Pancreas (tissue), 10 donors: Measurements from ENCODE around the gene GNB2. TPM values are rescaled to one million over a fixed set of nuclear protein-coding genes. Genes with fewer than 3 reads are reported as not detected.
"Not testable (repeated sequence)": the region's sequence is repeated elsewhere in the genome, so short reads cannot be mapped to it uniquely, and the experiment has no call there.

Experiments
- ATAC-seq, 4 donors: fragments of 200-7000 bp; cut with Tn5 transposase; one replicate each; pipeline versions ENCODE4 v1.8.0 to v1.9.1; 2020; ENCODE audit warnings: mild to moderate bottlenecking in 4 of 4, moderate library complexity in 4 of 4
- DNase-seq, 6 donors: peaks; one replicate each; pipeline ENCODE4 v3.0.0-alpha.2; 2020
- FAIRE-seq: peaks from 2 replicates; lab custom pipeline; 2012; peaks lifted over from hg19 to GRCh38; lab: Jason Lieb, UNC
- H3K27ac ChIP-seq, 4 donors: fragments of 200-600 bp; sonication (generic); 1 replicate in 3 of 4; 2 replicates in 1 of 4; pipeline versions ENCODE4 v1.5.0 to v1.8.0; 2020
- H3K27me3 ChIP-seq, 4 donors: fragments of 200-600 bp; one replicate each; pipeline ENCODE4 v1.8.0; 2021
- H3K36me3 ChIP-seq, 3 donors: fragments of 200-600 bp; sonication (generic) in 1 of 3; one replicate each; pipeline versions ENCODE4 v1.5.0 to v1.8.0; 2020 to 2021
- H3K4me1 ChIP-seq, 3 donors: fragments of 200-600 bp; one replicate each; pipeline ENCODE4 v1.8.0; 2021
- H3K4me3 ChIP-seq, 4 donors: fragments of 200-600 bp; sonication (generic) in 2 of 4; one replicate each; pipeline versions ENCODE4 v1.5.0 to v1.8.0; 2020 to 2021
- H3K9me3 ChIP-seq, 4 donors: fragments of 200-600 bp; one replicate each; pipeline ENCODE4 v1.8.0; 2021
- WGBS, 2 donors: extraction: QIAGEN DNeasy Blood & Tissue Kit; methylation state at CpG; one replicate each; pipeline ENCODE4 v1.1.7; 2013; 5-methylcytosine and 5-hydroxymethylcytosine counted together
- intact Hi-C, 3 donors: fragments of 100-400 bp; cut with DNase I; formaldehyde crosslinking; loops; one replicate each; pipeline versions ENCODE4 v1.11.1 to v1.14.2; 2022
- polyA plus RNA-seq, 2 donors: library from polyadenylated mRNA; stranded (reverse); fragments of 200-250 nt; gene quantifications; one replicate each; pipeline ENCODE4 v1.2.3, GENCODE V29; 2013
- total RNA-seq, 6 donors: library from RNA; stranded (reverse); fragmentation: NEBNext Ultra II Directional in 4 of 6; extraction: Animal tissue kit (Norgen Biotek cat#: 25700) in 4 of 6; gene quantifications; one replicate each; pipeline versions ENCODE4 v1.2.1 to v1.2.4, GENCODE V29; 2021 to 2023
- TF ChIP-seq, protein P1 (sequence below), 4 donors: fragments of 200-600 bp; sonication (generic) in 3 of 4; IDR thresholded peaks; one replicate each; pipeline versions ENCODE4 v1.5.0 to v1.8.0; 2021; ENCODE audit warnings: antibody characterized with exemption in 4 of 4
- donor health status: healthy with polysubstance abuse.
- donor health status: DM: no; HTN: no; CAD: no; lungs with moderate emphysema.
- donor health status: DM: no; HTN: no; CAD: no.
- donor health status: control.
- donor health status: control.
- donor health status: Bipolar disorder and iron deficiency.
- donor health status: DM: yes; HTN: yes; CAD: no.
- donor health status: DM: no; HTN: no; CAD: no.
- donor health status: DM: no; HTN: no; CAD: no.
- donor health status: DM: yes; HTN: yes; CAD: no.

GNB2 gene
- total and polyA plus RNA-seq, 8 donors = 82.2 to 151 (median 104) TPM

DNA sequence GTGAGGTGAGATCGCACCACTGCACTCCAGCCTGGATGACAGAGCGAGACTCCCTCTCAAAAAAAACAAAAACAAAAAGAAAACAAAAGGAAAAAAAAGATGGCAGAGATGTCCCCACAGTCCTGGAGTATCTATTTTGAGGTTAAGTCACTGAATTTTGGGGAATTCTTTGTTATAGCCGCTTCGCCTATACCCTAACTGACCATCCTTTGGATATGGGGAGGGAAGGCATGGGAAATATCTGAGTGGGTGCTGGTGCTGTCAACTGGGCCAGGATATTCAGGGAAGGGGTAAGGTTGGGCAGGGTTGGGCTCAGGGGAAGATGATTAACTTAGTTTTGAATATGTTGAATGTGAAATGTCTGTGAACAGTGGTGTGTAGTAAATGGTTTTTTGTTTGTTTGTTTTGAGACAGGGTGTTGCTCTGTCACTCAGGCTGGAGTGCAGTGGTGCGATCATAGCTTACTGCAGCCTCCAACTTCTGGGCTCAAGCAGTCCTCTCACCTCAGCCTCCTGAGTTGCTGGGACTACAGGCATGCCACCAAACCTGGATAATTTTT, 8.3 kb upstream of the GNB2 start:
- TF ChIP-seq, protein P1, sequence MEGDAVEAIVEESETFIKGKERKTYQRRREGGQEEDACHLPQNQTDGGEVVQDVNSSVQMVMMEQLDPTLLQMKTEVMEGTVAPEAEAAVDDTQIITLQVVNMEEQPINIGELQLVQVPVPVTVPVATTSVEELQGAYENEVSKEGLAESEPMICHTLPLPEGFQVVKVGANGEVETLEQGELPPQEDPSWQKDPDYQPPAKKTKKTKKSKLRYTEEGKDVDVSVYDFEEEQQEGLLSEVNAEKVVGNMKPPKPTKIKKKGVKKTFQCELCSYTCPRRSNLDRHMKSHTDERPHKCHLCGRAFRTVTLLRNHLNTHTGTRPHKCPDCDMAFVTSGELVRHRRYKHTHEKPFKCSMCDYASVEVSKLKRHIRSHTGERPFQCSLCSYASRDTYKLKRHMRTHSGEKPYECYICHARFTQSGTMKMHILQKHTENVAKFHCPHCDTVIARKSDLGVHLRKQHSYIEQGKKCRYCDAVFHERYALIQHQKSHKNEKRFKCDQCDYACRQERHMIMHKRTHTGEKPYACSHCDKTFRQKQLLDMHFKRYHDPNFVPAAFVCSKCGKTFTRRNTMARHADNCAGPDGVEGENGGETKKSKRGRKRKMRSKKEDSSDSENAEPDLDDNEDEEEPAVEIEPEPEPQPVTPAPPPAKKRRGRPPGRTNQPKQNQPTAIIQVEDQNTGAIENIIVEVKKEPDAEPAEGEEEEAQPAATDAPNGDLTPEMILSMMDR (IDR thresholded peaks at IDR 0.05) = no peak
- FAIRE-seq (no peak), DNase-seq (no peak), ATAC-seq (no peak)
- H3K36me3 ChIP-seq = no peaks in the 10 kb centered on the region
- intact Hi-C loops = no loop called here
- no peaks in the 10 kb centered on the region for H3K9me3 ChIP-seq
- H3K4me3 ChIP-seq = no peak overlapping the region
- no peak overlapping the region for H3K27ac ChIP-seq
- H3K27me3 ChIP-seq = no peaks in the 10 kb centered on the region
- WGBS, 2 donors = 94 to 97% methylated on average over 5 of the region's 5 CpGs
- no peaks in the 10 kb centered on the region for H3K4me1 ChIP-seq

GRCh38 chr7:100667331-100668068, 6.0 kb upstream of the GNB2 start:
- H3K27ac ChIP-seq = no peak overlapping the region
- FAIRE-seq (no peak), ATAC-seq (no peak), DNase-seq (no peak)
- no peaks in the 10 kb centered on the region for H3K27me3 ChIP-seq
- no peaks in the 10 kb centered on the region for H3K4me1 ChIP-seq
- no peak overlapping the region for H3K4me3 ChIP-seq
- H3K9me3 ChIP-seq = no peaks in the 10 kb centered on the region
- TF ChIP-seq, protein P1 (IDR thresholded peaks at IDR 0.05) = no peak
- 76 to 84% methylated on average over 16 of the region's 16 CpGs for WGBS, 2 donors
- intact Hi-C loops = no loop called here
- H3K36me3 ChIP-seq = no peaks in the 10 kb centered on the region

- 74 to 87% methylated on average over 2 of the region's 2 CpGs for WGBS, 2 donors
- H3K27me3 ChIP-seq = no peaks in the 10 kb centered on the region
- H3K36me3 ChIP-seq = no peaks in the 10 kb centered on the region
- no peak for ATAC-seq
- intact Hi-C loops = no loop called here
- no peak for DNase-seq
- H3K4me3 ChIP-seq = no peak overlapping the region
- TF ChIP-seq, protein P1 (IDR thresholded peaks at IDR 0.05) = no peak
- no peak overlapping the region for H3K27ac ChIP-seq
- no peak for FAIRE-seq
- H3K9me3 ChIP-seq = no peaks in the 10 kb centered on the region
- H3K4me1 ChIP-seq = no peaks in the 10 kb centered on the region
Measured at GRCh38 chr7:100668069-100668449, 5.5 kb upstream of the GNB2 start.

DNA sequence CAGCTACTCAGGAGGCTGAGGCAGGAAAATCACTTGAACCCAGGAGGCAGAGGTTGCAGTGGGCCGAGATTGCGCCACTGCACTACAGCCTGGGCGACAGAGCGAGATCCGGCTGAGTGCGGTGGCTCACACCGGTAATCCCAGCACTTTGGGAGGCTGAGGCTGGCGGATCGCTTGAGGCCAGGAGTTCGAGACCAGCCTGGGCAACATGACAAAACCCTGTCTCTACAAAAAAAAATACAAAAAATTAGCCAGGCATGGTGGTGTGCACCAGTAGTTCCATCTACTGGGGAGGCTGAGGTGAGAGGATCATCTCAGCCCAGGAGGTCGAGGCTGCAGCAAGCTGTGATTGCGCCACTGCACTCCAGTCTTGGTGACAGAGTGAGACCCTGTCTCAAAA, 4.4 kb upstream of the GNB2 start:
- DNase-seq, H3K4me3 ChIP-seq, H3K27ac ChIP-seq, FAIRE-seq, H3K4me1 ChIP-seq, H3K9me3 ChIP-seq, H3K27me3 ChIP-seq, ATAC-seq, H3K36me3 ChIP-seq, intact Hi-C loops: not testable (repeated sequence)
- 92 to 95% methylated on average over 12 of the region's 12 CpGs for WGBS, 2 donors

DNA sequence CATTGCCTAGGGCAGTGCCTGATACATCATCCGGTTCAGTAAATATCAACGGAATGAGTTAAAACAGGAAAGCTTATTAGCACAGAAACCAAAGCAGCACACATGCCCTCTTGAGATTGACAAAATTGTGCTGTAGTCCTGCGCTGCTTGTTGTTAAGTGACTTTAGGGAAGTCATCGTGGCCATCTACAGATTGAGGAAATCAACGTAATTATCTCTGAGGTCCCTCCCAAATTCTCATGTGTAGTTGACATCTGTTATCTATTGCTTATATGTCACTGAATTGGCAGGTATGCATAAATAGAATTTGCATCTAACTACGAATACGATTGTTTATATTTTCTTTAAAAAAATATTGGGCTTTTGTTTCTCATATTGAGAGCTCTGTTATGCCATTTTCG, 3.5 kb upstream of the GNB2 start:
- intact Hi-C loops = no loop called here
- TF ChIP-seq, protein P1 (IDR thresholded peaks at IDR 0.05) = no peak
- H3K36me3 ChIP-seq = no peaks in the 10 kb centered on the region
- no peak overlapping the region for H3K27ac ChIP-seq
- H3K9me3 ChIP-seq = no peaks in the 10 kb centered on the region
- WGBS, 2 donors = 56 to 68% methylated on average over 8 of the region's 8 CpGs
- DNase-seq = no peak
- no peak for FAIRE-seq
- H3K27me3 ChIP-seq = no peaks in the 10 kb centered on the region
- no peak overlapping the region for H3K4me3 ChIP-seq
- H3K4me1 ChIP-seq = no peaks in the 10 kb centered on the region
- ATAC-seq = no peak
